NCI-H748 (cell line): ENCODE data around the gene IGFBP7.
A peak's percentile ranks its signal among the peaks of the same experiment; 100 is the strongest.

Source experiments
- DNase-seq: peaks from one replicate; lab custom pipeline; 2025; ENCODE audit not compliant: unreplicated experiment; lab: John Stamatoyannopoulos, UW

The IGFBP7 gene, protein sequence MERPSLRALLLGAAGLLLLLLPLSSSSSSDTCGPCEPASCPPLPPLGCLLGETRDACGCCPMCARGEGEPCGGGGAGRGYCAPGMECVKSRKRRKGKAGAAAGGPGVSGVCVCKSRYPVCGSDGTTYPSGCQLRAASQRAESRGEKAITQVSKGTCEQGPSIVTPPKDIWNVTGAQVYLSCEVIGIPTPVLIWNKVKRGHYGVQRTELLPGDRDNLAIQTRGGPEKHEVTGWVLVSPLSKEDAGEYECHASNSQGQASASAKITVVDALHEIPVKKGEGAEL

DNA sequence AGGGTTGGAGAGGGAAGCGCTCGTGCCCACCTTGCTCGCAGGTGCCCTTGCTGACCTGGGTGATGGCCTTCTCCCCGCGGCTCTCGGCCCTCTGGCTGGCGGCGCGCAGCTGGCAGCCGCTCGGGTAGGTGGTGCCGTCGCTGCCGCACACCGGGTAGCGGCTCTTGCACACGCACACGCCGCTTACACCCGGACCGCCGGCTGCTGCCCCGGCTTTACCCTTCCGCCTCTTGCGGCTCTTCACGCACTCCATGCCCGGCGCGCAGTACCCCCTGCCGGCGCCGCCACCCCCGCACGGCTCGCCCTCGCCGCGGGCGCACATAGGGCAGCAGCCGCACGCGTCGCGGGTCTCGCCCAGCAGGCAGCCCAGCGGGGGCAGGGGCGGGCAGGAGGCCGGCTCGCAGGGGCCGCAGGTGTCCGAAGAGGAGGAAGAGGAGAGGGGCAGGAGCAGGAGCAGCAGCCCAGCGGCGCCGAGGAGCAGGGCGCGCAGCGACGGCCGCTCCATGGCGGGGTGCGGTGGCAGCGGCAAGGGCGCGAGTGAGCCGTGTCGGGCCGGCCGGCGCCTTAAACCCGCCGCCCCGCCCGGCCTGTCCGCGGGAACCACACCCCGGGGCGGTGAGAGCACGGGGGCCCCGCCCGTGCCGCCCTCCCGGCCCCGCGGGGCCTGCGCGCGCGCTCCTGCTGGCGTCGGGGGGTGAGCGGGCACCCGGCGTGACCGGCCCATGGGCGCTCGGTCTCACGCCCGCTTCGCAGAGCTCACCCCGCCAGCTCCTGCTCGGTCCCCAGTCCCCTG is at the start of gene IGFBP7:
Gene IGFBP7, minus strand, starts transcription at position 539 of the 793 bp plus-strand sequence. Its CDS starts 34 bp downstream, at position 505.
- peak; percentile 22 for DNase-seq

DNA sequence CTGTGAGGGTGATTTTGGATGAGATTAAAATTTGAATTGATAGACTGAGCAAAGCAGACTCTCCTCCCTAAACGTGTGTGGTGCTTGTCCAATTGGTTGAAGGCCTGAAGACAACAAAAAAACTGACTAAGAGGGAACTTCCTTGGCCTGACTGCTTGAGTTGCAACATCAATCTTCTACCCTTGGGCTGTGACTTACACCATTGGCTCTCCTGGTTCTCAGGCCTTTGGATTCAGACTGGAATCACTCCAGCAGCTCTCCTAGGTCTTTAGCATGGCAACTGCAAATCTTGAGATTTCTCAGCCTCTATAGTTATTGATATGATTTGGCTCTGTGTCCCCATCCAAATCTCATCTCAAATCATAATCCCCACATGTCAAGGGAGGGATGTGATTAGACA is 49.7 kb upstream of the IGFBP7 start:
- no peak for DNase-seq

DNA sequence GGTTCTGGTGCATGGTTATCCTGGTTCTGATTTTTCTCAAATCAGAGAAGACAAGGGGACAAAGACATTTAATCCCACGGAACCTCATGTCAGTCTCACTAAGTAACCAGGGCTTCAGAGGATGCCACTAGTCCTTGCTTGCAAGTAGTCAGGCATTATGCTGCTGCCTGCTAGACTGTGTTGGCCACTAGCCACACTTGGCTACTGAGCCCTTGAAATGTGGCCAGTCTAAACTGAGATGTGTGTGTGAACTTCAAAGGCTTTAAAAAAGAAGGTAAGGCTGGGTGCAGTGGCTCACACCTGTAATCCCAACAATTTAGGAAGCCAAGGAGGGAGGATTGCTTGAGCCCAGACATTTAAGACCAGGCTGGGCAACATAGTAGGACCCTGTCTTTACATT is 48.6 kb upstream of the IGFBP7 start:
- no peak for DNase-seq

DNA sequence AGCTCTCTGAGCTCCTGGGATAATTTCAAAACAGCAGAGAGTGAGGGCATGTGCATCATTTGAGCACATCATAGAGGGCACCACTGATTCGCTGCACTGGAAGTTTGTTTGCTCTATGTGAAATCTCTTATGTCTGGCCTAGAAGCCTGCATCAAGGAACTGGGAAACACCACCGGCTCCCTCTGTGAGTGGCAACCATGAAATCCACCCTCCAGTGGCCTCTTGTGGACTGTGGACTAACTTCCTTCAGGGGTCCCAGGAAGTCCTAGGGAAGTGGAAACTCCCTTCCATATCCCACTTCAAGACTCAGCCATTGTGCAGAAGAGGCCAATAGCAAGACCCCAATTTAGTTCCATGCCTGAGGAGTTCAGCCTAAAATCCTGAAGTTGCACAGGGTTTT is 48.0 kb upstream of the IGFBP7 start:
- DNase-seq: no peak

DNA sequence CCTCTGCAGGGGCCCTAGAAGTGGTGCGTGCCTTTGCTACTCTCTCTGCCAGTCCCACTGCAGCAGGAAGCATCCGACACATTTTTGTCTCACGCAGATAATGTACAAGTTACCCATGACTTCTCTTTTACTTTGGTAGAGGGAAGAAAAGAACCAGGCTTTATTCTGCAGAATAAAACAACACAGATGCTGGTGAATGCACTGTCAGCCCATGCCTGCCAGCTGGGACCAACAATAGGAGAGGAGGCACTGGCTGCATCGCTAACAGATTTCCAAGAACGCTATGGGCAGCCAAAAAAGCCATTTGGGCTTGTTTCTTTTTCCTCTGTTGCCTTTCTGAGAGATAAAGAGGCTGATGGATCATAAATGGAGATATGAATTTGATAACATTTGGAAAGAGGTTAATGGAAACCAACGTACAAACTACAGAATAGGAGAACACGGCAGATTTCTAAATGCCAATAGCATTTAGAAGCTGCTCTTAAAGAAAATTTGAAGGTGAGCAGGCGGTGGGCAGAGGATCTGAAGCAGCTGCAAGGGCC is 47.5 kb upstream of the IGFBP7 start:
- no peak for DNase-seq

DNA sequence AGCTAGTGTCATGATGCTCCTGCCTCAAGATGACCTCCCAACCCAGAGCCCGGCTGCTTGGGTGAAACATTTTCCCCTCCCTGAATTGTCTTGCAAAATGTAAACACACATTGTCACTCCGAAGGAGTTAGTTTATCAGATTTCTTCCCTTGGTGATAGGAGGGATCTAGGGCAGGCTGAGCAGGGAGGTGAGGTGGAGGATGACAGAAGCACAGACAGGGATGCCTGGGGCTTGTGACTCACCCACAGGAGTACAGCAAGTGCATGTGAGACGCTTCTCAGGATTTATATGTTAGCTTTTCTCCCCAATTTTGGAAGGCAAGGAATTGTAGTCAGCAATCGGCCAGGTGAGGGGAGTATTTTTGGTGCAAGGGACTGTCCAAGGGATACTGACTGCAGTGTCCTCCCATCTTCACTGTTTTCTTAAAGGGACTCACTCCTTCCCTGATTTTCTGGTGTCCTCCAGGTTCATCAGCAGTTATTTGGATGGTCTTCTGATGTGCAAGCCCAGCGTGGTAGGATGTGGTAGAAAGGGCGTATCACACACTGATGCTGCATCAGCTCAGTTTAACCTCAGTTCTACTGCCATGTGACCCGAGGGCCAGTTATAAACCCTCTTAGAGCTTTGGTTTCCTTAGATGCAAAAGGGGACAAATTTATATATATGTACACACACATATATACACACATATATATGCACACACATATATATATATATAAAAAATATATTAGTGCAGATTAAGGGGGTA is 46.2 kb upstream of the IGFBP7 start:
- DNase-seq: no peak

DNA sequence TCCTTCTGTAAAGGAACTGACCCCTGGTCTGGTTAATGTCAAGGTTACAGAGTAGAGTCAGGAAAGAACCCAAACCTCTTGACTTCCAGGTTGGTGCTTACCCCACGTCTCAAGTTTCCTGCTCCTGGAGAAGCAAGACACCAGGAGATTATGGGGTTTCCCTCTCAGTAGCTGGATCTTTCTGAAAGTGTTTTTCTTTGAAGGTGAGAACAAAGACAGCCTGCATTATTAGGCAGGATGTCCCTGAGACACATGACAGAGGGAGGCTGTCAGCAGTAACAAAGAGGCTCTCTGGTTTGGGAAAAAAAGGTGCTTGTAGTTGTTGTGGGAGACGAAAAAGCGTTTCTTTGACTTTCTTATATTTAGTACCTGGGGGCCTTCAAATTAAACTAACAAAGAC is 44.7 kb upstream of the IGFBP7 start:
- DNase-seq: no peak

DNA sequence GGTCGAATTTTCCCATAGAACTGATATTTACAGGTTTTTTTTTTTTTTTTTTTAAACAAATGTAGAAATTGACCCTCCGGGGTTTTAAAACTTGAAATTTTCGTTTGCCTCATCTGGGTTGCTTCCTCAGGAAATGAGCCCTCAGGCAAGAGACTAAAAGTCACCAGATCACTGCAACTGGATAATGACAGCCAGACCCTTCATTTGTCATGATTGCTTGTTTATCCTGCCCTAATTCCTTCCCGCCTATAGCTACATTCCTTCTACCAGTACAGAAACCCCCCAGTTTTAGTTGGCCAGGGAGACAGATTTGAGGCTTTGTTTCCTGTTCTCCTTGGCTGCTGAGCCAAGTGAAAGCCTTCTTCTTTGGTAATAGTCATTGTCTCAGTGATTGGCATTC is 44.0 kb upstream of the IGFBP7 start:
- DNase-seq: no peak

DNA sequence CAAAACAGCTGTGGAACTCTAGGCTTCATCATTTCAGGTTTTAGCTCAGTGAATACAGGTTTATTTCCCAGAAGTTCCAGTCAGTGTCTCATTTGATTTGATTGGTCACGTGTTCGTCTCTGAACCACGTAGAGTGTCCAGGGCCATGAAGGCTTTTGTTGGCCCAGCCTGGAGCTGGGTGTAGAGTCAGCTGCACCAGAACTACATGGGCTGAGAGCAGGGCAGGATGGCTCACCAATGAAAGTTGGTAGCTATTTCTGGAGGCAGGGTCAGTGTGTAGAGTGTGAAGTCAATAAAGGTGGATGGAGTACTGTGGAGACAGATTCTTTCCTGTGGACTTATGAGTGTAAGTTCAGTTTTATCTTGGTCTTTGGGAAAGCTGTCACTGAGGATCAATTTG is 43.0 kb upstream of the IGFBP7 start:
- DNase-seq: no peak

DNA sequence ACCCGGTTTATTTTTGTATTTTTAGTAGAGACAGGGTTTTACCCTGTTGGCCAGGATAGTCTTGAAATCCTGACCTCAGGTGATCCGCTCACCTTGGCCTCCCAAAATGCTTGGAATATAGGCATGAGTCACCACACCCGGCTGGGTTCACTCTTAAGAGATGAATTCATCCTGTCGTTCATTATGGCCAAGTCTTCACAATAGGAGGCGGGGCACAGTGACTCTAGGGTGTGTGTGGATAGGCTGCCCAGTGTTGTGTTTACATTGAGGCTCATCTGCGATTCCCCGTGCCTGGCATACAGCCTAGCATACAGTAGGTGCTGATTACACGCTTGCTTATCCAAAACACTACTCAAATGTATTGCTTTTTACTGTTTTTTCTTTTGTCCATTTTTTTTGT is 41.3 kb upstream of the IGFBP7 start:
- peak; percentile 16 for DNase-seq

DNA sequence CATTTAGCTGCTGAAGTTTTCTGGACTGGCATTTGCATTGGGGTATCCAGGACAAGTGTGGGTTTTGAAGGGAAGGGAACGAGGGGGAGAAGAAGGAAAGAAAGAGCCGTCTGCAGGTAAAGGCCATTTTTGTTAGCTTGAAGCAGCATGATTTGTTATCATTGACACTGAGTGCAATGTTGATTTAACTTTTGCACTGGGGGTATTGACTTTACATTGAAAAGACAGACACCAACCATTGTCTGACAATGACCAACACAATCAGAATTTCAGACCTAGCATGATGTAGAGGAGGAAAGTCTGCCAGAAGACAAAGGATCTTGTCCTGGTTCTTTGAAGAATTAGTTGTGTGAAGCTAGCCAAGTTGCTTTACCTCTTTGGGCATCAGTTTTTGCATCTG is 39.6 kb upstream of the IGFBP7 start:
- DNase-seq: no peak

DNA sequence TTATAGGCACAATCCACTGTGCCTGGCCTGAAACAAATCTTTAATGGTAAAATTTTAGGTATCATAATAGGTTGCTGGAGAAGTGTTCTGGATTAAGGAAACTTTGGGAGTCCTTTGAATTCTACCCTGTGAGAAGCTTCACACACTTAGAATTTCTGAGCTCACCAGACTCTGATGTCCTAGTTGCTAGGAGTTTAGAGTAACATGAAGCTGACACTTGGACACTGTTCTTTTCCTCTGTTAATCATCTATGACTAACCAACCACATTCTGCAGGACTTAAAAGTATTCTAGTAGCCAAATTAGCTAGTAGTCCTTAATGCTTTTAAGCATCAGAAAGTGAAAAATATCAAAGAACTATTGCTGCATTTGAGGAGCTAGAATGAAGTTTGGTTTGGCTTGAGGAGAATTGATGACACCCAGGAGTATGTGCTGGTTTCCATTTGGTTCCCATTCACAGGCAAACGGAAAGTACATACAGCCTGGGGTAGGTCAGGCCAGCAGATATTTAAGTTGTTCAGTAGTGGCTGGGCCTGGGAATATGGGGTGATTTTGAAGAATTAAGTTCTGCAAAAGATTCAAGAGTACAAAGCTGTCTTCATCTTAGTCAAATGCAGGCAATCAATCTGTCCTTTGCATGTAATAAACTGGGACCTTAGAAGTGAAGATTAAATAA is 38.8 kb upstream of the IGFBP7 start:
- DNase-seq: no peak

DNA sequence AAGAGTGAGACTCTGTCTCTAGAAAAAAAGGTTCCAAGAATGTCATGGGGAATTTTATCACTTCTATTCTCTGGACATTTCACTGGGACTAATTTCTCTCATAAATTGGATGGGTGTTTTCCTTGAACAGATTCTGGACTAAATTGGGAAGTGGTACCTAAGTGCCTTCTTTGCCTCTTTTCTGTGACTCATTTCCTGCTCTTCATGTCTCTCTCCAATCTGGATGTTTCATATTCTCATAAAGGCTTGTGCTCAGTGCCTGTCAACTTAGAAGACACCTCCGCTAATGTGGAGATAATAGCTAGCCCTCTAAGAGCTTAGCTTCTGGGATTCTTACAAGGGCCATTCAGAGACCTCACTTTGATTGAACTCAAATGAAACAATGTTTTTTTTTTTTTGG is 38.0 kb upstream of the IGFBP7 start:
- DNase-seq: no peak

DNA sequence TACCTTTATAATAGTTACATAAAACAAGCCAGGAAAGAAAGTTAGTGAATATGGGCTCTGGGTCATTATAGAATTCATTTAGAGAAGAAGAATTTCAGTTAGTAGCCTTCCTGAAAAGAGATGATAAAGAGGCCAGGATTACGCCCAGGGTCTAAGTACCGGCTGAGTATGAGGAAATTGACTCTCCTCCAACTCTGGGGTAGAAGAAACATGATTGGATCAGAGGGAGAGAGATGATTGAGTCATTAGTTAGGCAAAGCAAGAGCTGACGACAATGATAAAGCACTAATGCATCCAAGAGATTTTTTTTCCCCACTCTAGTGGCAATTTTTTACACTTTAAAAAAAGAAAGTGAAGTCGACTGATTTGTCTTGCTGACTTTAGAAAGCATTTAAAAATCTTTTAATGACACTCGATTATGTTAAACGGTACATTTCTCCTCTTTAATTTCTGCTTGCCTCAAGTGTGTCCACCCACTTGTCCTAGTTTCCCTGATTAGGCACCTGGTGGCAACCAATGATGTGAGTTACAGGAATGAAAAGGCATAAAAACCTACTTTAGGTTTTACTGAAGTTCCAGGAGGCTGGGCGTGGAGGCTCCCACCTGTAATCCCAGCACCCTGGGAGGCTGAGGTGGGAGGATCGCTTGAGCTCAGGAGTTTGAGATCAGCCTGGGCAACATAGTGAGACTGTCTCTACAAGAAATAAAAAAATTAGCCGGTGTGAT is 37.3 kb upstream of the IGFBP7 start:
- no peak for DNase-seq

DNA sequence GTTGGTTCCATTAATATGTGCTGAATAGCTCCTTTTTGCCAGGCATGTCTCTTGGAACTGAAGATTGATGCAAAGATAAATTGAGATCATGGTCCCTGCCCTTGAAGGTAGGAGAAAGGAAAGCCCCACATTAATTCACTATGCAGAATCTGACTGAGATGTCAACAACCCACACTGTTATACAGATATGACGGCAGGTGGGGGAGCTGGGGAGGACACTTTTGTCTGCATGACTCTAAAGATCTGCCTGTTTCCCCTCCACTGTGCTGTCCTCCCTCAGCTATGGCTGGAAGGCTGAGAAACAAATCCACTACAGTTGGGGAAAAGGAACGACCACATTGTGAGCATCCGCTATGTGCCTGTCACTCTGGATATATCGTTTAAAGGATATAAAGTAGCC is 36.3 kb upstream of the IGFBP7 start:
- no peak for DNase-seq

DNA sequence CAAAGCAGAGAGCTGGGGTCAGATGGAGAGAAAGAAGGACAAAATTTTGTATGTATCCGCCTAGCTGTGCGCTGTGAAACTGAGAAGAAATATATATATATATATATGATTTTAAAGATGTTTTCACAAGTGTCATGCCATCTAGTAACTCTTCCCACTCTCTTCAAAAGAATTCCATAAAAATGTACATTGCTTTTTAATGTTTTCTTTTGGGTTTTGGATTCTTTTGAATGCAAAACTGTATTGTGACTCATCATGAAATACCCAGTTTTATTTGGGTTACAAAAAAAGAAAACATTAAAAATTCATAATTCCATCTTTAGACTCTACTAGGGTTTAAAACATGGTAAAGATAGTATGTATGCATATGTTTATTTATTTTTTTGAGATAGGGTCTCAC is 34.3 kb upstream of the IGFBP7 start:
- no peak for DNase-seq

DNA sequence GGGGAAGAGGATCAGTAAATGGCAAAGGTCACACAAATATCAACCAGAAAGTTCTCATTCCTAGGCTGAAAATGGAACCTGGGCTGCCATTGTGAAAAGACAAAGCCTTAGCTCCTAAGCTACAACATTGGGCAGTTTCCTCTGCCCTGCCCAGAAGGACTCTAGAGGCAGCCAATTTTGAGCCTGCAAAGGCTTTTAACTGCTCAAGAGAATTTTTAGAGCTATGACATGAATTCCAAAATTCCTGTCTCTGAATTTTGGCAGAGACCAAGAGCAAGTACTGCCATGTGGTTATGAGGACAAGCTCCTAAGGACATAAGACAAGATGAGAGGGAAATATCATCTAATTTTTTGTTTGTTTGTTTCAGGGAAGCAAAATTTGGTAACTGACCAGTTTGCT is 29.6 kb upstream of the IGFBP7 start:
- no peak for DNase-seq

DNA sequence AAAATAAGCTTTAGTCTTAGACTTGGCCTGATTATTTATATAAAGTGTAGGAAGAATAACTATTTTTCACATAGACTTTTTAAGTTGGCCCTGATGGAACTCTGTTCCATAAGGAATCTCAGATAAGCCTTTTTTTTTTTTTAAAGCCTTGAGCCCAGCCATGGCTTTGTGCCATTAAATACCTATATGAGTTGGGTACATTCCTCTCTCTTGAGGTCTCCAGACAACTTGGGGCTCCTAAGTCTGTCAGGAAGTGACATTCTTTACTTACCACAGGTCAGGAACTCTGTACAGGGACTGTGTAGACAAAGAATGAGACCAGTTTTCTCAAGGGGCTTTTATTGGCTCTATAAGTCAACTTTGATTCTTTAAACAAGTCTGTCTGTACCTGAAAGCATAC is 27.1 kb upstream of the IGFBP7 start:
- no peak for DNase-seq

DNA sequence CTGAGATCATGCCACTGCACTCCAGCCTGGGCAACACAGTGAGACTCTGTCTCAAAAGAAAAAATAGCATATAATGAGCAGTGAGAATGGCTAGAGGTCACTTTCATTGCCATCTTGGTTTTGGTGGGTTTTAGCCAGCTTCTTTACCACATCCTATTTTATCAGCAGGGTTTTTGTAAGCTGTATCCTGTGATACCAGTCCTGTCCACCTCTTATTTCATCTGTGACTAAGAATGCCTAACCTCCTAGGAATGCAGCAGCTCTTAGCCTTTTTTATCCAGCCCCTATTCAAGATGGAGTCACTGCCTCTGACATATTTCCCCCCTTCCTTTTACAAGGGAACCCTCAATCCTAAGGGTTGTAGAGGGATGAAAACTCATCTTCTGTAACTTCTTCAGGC is 26.1 kb upstream of the IGFBP7 start:
- DNase-seq: no peak

DNA sequence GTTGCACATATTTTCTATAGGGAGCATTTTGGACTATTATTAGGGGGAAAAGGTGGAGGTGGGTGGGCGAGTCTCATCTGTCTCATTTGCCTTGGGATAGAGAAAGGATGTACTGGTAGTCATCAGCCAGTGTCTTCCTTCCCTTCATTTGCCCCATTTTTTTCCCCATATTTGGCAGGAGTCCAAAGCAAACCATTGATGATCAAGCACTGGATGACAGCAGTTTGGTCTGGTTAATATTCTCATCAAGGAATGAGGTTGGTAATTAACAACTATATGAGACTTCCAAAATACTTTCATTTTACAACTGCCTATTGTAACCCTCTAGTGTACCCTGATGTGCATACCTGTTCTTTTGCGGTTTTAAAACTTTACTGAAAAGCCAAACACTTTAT is 22.6 kb upstream of the IGFBP7 start:
- peak; percentile 12 for DNase-seq
